Uterus (tissue), 4 donors: ENCODE data around the gene ARL10. TPM values are rescaled to one million over a fixed set of nuclear protein-coding genes. Genes with fewer than 3 reads are reported as not detected.

Experiments used
- DNase-seq, 2 donors: peaks; one replicate each; pipeline ENCODE4 v3.0.0-alpha.2; 2019 to 2020
- H3K27ac ChIP-seq, 2 donors: fragments of 200-600 bp; sonication (generic); 1 replicate in 1 of 2; 2 replicates in 1 of 2; pipeline ENCODE4 v1.5.1; 2016 to 2018
- H3K27me3 ChIP-seq, 2 donors: fragments of 200-600 bp; sonication (generic); one replicate each; pipeline ENCODE4 v1.5.1; 2018 to 2019; ENCODE audit warnings: control low read depth in 1 of 2
- H3K36me3 ChIP-seq, 2 donors: fragments of 200-600 bp; sonication (generic); one replicate each; pipeline ENCODE4 v1.5.1; 2019; ENCODE audit warnings: control low read depth in 1 of 2
- H3K4me1 ChIP-seq, 2 donors: fragments of 200-600 bp; sonication (generic); one replicate each; pipeline ENCODE4 v1.5.1; 2018 to 2019; ENCODE audit warnings: control low read depth in 1 of 2
- H3K4me3 ChIP-seq, 2 donors: fragments of 200-600 bp; sonication (generic); 1 replicate in 1 of 2; 2 replicates in 1 of 2; pipeline ENCODE4 v1.5.1; 2018 to 2019; ENCODE audit warnings: mild to moderate bottlenecking in 1 of 2
- H3K9me3 ChIP-seq, 2 donors: fragments of 200-600 bp; sonication (generic); one replicate each; pipeline ENCODE4 v1.5.1; 2019; ENCODE audit warnings: control low read depth in 1 of 2
- CTCF ChIP-seq, 4 experiments: fragments of 200-600 bp in 2 of 4; fragments of 450-650 bp in 2 of 4; sonication (generic) in 2 of 4; IDR thresholded peaks; one replicate each; pipeline ENCODE4 v1.5.1; 2016 to 2019; ENCODE audit warnings: antibody characterized with exemption in 4 of 4, mild to moderate bottlenecking in 2 of 4, moderate library complexity in 1 of 4
- POLR2A ChIP-seq, 2 donors: fragments of 450-650 bp; IDR thresholded peaks; one replicate each; pipeline ENCODE4 v1.6.1; 2016; ENCODE audit warnings: antibody characterized with exemption in 2 of 2, mild to moderate bottlenecking in 1 of 2, moderate library complexity in 1 of 2
- intact Hi-C: fragments of 100-400 bp; cut with DNase I; formaldehyde crosslinking; loops from one replicate; pipeline ENCODE4 v1.15.1; 2023; ENCODE audit warnings: low total_unique reads
- total RNA-seq, 4 donors: library from RNA; depleted of rRNA in 3 of 4; stranded (reverse); fragments of >200 nt in 3 of 4; gene quantifications; one replicate each; pipeline versions ENCODE4 v1.1.0 to v1.2.4, GENCODE V29; 2014 to 2023
- donor health status: DM: yes; HTN: yes; CAD: no.

ARL10 gene
- total RNA-seq, 4 donors from 2014 or later, result 4.1 to 21.2 (median 9.6) TPM

- Histone ChIP-seq H3K4me1 (no peaks in the 10 kb centered on the region), H3K9me3 (no peaks in the 10 kb centered on the region), H3K27me3 (no peaks in the 10 kb centered on the region), H3K4me3 (no peak overlapping the region), H3K27ac (no peak overlapping the region), H3K36me3 (no peaks in the 10 kb centered on the region)
- no peak for DNase-seq
- intact Hi-C loops, result no loop called here
- TF ChIP-seq POLR2A (IDR thresholded peaks at IDR 0.05) (no peak), CTCF (IDR thresholded peaks at IDR 0.05) (no peak)
These were observed 31.0 kb downstream of the ARL10 start for GRCh38 chr5:176396330-176396729.

GRCh38 chr5:176397736-176398420, 32.6 kb downstream of the ARL10 start:
- Histone ChIP-seq H3K9me3 (no peaks in the 10 kb centered on the region), H3K27me3 (no peaks in the 10 kb centered on the region), H3K4me3 (no peak overlapping the region), H3K27ac (no peak overlapping the region), H3K4me1 (no peaks in the 10 kb centered on the region), H3K36me3 (no peaks in the 10 kb centered on the region)
- TF ChIP-seq CTCF (IDR thresholded peaks at IDR 0.05), result no peak
- no peak for TF ChIP-seq POLR2A (IDR thresholded peaks at IDR 0.05)
- no peak for DNase-seq
- intact Hi-C loops, result no loop called here

- Histone ChIP-seq H3K36me3 (no peaks in the 10 kb centered on the region), H3K4me1 (no peaks in the 10 kb centered on the region), H3K9me3 (no peaks in the 10 kb centered on the region), H3K27ac (no peak overlapping the region), H3K4me3 (no peak overlapping the region), H3K27me3 (no peaks in the 10 kb centered on the region)
- DNase-seq, result no peak
- intact Hi-C loops, result no loop called here
- TF ChIP-seq CTCF (IDR thresholded peaks at IDR 0.05) (no peak), POLR2A (IDR thresholded peaks at IDR 0.05) (no peak)
These were observed 35.3 kb downstream of the ARL10 start for GRCh38 chr5:176400382-176401156.

- H3K9me3 ChIP-seq, result no peaks in the 10 kb centered on the region
- no peak overlapping the region for H3K4me3 ChIP-seq
- TF ChIP-seq POLR2A (IDR thresholded peaks at IDR 0.05) (no peak), CTCF (IDR thresholded peaks at IDR 0.05) (no peak)
- no peak overlapping the region for H3K27ac ChIP-seq
- DNase-seq, result no peak
- intact Hi-C loops, result no loop called here
- no peaks in the 10 kb centered on the region for H3K27me3 ChIP-seq
- no peaks in the 10 kb centered on the region for H3K4me1 ChIP-seq
- no peaks in the 10 kb centered on the region for H3K36me3 ChIP-seq
These were observed 36.3 kb downstream of the ARL10 start for GRCh38 chr5:176401281-176402205.
